Measurements from ENCODE around the gene XAGE5.
"Not testable (repeated sequence)": the region's sequence is repeated elsewhere in the genome, so short reads cannot be mapped to it uniquely, and the experiment has no call there.

XAGE5 gene, protein sequence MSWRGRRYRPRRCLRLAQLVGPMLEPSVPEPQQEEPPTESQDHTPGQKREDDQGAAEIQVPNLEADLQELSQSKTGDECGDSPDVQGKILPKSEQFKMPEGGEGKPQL

DNA sequence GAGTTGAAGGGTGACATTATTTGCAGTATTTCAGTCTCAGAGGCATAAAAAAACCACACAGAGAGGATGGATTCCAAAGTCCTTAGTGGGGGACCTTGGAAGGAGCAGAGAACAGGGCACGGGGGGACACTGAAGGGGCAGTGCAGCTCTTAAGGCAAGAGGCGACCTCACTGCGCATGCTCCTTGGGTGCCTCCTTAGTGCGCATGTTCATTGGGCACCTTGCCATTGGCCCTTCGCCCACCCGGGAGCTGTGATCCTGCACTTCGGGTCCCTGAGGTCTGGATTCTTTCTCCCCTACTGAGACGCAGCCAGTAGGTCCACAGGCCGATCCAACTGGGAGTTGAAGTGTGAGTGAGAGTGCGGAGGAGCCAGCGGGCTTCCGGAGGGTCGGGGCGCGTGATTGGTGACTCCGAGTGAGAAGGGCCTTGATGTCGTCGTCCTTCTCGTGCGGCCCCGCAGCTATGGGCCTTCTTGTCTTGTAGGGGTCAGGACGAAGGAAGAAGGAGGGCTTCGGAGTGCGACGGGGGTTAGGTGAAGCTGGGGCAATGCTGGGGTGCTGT, at the start of gene XAGE5:
TSS of gene XAGE5 (plus strand) at position 223 of the 561 bp plus-strand sequence. CDS start 1,280 bp downstream, outside the sequence.
- no peak for DNase-seq

DNA sequence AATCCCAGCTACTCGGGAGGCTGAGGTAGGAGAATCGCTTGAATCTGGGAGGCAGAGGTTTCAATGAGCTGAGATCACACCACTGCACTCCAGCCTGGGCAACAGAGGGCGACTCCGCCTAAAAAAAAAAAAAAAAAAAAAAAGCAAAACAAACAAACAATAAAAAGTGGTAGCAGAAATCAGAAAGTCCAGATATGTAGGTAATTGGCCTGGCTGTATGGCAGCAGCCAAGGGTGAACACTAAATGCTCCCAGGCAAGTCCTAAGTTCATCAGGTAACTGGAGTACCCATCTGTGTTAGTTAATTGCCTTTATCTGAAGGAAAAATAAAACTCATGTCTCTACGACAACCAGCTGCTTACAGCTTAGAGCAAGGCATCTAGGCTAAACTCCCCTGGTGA, 45.1 kb upstream of the XAGE5 start:
- not testable (repeated sequence) for DNase-seq

DNA sequence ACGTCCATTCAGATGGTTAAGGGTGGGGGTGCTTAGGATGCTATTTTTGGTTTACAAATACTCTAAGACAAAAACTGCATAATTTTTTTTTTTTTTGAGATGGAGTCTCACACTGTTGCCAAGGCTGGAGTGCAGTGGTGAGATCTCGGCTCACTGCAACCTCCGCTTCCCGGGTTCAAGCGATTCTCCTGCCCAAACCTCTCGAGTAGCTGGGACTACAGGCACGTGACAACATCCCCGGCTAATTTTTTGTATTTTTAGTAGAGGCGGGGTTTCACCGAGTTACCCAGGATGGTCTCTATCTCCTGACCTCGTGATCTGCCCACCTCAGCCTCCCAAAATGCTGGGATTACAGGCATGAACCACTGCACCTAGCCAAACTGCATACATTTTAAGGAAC, 37.6 kb upstream of the XAGE5 start:
- DNase-seq = not testable (repeated sequence)

DNA sequence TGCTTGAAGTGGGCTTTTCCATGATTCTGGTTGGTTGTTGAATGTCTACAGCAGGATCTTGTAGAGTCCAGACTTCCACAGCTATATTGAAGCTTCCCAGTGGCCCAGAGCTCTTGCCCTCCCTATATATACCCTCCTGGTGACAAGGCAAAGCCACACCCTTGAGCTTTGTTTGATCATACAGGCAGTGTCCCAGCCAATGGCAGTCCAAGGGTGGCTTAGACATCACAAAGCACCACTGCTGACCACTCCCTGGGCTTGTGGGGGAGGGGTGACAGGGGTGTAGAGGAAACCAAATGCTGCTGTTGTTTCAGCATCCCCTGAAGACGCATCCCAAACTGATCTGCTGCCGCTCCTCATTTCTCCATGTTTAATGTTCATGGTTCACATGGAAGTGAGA, 13.8 kb upstream of the XAGE5 start, which contains the start of gene SPANXN5:
TSS of gene SPANXN5 (minus strand) at position 101 of the 400 bp plus-strand sequence. CDS start at position 22, 79 bp downstream.
- not testable (repeated sequence) for DNase-seq

DNA sequence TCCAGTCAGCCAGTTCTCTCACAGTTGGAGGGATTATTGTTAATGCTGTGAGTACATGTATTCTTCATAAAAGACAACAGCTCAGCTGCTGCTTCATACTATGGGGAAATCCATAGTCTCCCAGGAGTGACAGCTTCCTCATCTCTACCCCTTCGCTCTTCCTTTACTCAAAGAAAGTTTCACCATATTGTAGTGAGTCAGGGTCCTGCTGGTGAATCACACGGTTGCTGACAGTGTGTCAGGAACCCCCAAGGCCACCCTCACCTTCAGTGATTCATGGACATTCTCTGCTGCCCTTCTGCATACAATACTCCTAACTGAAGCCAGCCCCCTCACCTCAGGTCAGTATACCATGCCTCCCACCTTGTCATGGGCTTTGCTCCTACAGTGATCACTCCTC, 6.2 kb upstream of the XAGE5 start:
- not testable (repeated sequence) for DNase-seq

DNA sequence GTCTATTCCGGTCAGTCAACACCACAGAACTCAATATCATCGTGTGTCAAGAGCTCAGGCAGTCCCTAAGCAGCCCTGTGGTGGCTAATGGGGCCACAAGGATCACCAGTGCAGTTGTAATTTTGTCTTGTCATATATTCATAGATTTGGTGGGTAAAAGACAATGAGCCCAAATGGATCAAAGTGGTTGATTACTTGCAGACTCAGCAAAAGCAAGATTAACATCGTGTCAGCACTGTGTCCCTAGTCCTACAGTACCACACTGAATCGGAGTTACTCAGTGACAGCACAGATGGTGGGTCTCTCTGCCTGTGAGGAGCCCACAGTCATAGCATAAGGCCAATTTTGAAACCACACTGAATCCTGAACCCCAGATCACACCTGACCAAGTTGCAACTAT, 8.7 kb downstream of the XAGE5 start:
- no peak for DNase-seq

DNA sequence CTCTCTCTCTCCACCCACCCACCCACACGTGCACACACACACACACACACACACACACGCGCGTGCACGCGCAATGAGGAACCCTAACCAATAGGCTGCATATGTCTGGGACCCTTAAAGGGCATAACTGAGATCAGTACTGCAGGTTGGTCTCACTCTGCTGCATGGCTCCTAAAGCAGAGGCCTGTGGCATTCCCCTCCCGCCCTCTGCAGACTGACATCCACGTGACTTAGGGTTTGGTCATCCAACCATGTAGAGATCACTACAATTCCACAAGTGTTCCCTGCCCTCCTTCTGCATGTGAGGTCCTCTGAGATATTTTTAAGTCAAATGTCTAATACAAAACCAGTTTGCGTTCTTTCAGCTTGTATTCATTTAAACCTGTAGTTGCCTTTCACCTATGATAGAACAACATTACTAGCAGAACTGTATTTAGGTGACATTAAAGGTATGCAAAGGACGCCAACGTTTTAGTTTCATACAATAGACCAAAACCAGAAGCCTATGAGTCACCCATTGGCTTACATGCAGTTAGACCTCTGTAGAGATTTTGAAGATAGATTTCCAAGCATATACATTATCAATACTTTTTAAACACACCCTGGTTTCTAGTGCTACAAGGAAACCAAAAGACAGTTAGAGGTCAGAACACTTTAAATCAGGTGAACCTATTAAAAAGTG, 10.1 kb downstream of the XAGE5 start:
- DNase-seq = no peak

DNA sequence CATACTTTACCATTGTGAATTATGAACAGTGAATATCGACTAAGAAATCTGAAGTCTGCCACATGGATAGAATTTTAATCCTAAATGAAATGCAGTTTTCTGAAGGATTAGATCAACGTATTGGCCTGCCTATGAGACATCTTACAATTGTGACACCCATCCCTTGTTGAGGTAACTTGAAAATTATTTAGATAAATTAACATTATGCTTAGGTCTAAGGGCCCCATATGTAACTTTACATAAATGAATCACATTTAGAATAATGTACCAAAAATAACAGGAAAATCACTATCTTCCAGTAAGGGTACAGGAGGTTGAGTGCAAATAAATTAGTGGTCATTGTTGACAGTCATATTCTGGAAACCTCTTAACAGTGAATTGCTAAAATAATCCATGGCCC, 13.5 kb downstream of the XAGE5 start:
- no peak for DNase-seq

DNA sequence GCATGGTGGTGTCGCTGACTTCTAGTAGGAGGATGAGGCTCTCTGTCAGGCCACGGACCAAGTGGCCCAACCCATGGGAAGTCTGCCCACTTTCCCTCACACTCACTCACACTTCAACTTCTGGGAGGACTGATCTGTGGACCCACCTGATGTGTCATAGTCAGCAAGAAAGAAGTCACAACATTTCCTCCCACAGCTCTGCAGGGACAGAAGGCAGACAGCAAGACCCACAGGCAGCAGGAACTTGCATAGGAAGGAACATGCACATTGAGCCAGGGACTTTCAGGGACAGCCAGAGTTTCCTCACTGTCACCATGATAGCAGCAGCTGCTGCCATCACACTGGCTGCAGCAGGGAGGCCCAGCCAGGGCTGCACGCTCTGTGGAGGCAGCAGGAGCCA, 19.5 kb downstream of the XAGE5 start:
- DNase-seq = no peak

DNA sequence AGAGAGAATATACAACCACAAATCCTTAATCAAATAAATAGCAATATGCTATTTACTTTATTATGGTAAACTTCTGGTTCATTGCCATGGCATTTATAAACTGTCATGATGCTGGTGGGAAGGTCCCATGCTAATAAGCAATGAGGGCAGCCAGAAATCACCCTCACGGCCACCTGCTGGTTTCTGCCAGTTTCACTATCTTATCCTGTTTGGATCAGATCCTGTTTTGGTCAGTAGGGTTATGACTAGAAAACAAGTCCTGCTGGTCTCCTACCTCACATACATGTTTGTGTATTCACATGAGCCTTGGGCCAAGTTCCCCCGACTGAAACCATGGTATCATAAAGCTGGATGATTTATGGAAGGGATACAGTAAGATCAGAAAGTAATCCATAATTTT, 28.1 kb downstream of the XAGE5 start:
- DNase-seq = no peak

DNA sequence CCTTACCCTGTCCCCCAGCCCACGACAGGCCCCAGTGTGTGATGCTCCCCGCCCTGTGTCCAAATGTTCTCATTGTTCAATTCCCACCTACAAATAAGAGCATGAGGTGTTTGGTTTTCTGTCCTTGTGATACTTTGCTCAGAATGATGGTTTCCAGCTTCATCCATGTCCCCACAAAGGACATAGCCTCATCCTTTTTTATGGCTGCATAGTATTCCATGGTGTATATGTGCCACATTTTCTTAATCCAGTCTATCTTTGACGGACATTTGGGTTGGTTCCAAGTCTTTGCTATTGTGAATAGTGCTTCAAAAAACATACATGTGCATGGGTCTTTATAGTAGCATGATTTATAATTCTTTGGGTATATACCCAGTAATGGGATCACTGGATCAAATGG, 32.5 kb downstream of the XAGE5 start:
- DNase-seq = not testable (repeated sequence)

DNA sequence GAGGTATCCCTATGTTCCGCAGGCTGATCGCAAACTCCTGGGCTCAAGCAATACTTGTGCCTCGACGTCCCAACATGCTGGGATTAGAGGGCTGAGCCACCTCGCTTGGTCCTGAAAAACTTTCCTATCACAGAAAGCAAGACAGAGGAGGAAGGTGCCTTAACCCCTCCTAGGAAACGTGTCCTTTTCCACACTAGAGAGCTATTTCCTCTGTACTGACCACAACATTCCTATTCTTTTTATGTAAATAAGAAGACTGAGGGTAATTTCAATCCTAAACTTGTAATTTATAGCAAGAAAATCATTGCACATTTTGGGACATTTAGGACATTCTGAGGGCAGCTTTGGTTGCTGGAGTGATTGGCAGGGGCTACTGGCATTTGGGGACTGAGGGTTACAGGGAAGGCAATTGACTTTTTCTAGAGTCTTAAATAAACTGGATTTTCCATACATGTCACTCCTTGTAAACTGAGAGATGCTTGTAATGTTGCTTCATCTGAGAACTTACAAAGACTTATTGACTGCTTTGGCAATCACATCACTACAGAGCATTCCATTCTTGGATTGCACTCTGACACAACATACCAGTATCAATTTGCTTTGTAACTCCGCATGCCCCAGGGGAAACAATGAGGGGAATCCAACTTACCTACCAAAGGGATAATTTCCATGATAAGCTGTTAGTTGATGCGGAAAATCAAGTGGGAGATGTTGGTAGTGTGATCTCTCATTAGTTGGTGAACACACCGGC, 41.2 kb downstream of the XAGE5 start:
- DNase-seq = no peak

DNA sequence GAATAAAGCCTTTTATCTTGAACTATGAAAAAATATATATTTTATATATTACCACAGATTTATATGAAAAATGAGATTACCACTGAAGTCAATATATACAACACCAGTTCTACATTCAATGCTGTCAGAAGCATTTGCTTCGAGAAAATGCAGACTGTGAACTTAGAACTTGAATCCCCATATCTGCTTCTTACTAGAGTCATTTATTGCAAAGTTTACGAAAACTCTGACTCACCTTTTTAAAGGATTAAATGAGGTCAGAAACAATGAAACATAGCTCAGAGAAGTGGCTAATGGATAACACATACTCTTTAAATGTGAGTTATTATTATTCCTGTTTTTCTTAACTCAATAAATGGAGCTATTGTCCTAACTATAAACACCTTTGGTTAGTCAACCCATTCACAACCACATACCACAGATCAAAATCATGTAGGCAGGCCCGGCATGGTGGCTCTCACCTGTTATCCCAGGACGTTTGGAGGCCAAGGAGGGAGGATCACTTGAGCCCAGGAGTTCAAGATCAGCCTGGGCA, 46.0 kb downstream of the XAGE5 start:
- DNase-seq = not testable (repeated sequence)

DNA sequence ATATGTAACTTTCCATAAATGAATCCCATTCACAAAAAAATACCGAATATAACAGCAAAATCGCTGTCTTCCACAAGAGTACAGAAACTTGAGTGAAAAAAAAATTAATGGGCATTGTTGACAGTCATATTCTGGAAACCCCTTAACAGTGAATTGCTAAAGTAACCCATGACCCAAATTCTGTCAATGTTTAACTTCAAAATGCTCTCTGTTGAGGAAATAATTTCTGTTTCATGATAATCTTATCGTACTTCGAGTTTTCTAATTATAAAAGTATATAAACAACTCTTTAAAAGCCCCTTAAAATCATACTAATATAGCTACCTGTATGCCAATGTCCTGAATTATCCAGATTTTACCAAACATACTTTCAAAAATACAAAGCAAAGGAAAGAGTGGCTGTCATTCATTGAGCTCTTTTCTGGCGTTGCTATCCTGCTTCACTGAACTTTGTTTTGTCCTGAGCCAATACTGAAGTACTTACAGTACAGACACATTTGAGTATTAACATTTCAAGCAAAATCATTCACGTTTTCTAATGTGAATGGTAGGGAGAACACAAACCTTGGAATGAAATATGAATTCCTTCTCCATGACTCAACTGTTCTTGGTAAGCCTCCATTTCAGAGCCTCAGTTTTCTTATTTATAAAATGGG, 54.4 kb downstream of the XAGE5 start:
- no peak for DNase-seq
